ENCODE data around the gene SPECC1.

DNA sequence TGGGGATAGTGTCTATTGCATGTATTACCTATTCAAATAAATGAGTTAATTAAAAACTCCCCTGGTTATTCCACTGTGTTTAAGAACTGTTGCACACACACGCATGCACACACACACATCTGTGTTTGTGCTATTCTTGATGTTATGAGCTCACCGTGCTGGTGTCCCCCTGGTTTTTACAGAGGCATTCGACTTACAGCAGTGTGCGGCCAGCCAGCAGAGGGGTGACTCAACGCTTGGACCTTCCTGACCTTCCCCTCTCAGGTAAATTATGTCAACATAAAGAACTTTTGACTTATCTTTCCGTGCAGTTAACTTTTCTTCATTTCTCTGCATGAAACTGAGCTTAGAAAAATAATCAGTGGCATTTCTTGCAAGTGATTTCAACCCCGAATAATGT, 244.2 kb downstream of the SPECC1 start:
- TF ChIP-seq POLR2A (IDR thresholded peaks at IDR 0.05), result no peak
- TF ChIP-seq, protein P1, sequence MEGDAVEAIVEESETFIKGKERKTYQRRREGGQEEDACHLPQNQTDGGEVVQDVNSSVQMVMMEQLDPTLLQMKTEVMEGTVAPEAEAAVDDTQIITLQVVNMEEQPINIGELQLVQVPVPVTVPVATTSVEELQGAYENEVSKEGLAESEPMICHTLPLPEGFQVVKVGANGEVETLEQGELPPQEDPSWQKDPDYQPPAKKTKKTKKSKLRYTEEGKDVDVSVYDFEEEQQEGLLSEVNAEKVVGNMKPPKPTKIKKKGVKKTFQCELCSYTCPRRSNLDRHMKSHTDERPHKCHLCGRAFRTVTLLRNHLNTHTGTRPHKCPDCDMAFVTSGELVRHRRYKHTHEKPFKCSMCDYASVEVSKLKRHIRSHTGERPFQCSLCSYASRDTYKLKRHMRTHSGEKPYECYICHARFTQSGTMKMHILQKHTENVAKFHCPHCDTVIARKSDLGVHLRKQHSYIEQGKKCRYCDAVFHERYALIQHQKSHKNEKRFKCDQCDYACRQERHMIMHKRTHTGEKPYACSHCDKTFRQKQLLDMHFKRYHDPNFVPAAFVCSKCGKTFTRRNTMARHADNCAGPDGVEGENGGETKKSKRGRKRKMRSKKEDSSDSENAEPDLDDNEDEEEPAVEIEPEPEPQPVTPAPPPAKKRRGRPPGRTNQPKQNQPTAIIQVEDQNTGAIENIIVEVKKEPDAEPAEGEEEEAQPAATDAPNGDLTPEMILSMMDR (IDR thresholded peaks at IDR 0.05), result no peak
